NCI-H2081 treated with DMSO at 0.1 percent for 48 hours (cell line): ENCODE measurements around the gene BRMS1L.
"Not testable (repeated sequence)": the region's sequence is repeated elsewhere in the genome, so short reads cannot be mapped to it uniquely, and the experiment has no call there.

Experiments used
- DNase-seq: peaks from one replicate; lab custom pipeline; 2025; lab: John Stamatoyannopoulos, UW

BRMS1L gene

GRCh38 chr14:35821564-35822411, 4.3 kb upstream of the BRMS1L start:
- DNase-seq = no peak

GRCh38 chr14:35822501-35822900, 3.6 kb upstream of the BRMS1L start:
- DNase-seq = no peak

GRCh38 chr14:35824446-35825165, 1.5 kb upstream of the BRMS1L start:
- not testable (repeated sequence) for DNase-seq

GRCh38 chr14:35825968-35826217, 245 bp upstream of the BRMS1L start:
- DNase-seq = no peak

GRCh38 chr14:35826952-35827416, 846 bp downstream of the BRMS1L start:
- no peak for DNase-seq

GRCh38 chr14:35827678-35828472, 1.7 kb downstream of the BRMS1L start:
- DNase-seq = no peak

- DNase-seq = no peak
These were observed 3.3 kb downstream of the BRMS1L start for GRCh38 chr14:35829449-35829848.

GRCh38 chr14:35835208-35835982, 9.3 kb downstream of the BRMS1L start:
- no peak for DNase-seq

- DNase-seq = not testable (repeated sequence)
These were observed 15.6 kb downstream of the BRMS1L start for GRCh38 chr14:35841704-35842103.

- not testable (repeated sequence) for DNase-seq
These were observed 16.1 kb downstream of the BRMS1L start for GRCh38 chr14:35842245-35842644.

- no peak for DNase-seq
These were observed 18.4 kb downstream of the BRMS1L start for GRCh38 chr14:35844494-35844893.

- no peak for DNase-seq
These were observed 21.5 kb downstream of the BRMS1L start for GRCh38 chr14:35847636-35848035.

GRCh38 chr14:35849122-35849521, 23.0 kb downstream of the BRMS1L start:
- no peak for DNase-seq

- DNase-seq = no peak
These were observed 25.7 kb downstream of the BRMS1L start for GRCh38 chr14:35851823-35852222.

GRCh38 chr14:35853225-35853624, 27.1 kb downstream of the BRMS1L start:
- DNase-seq = no peak

GRCh38 chr14:35854696-35855270, 28.6 kb downstream of the BRMS1L start:
- DNase-seq = no peak

GRCh38 chr14:35855876-35856481, 29.8 kb downstream of the BRMS1L start:
- DNase-seq = no peak

- no peak for DNase-seq
These were observed 32.5 kb downstream of the BRMS1L start for GRCh38 chr14:35858521-35859209.

- DNase-seq = no peak
These were observed 35.2 kb downstream of the BRMS1L start for GRCh38 chr14:35861204-35861868.
